Measurements from ENCODE around the gene PTPRJ.
A peak's percentile ranks its signal among the peaks of the same experiment; 100 is the strongest.

Gene PTPRJ

GRCh38 chr11:47997063-47998053, 17.0 kb downstream of the PTPRJ start:
- DNase-seq = no peak

DNA sequence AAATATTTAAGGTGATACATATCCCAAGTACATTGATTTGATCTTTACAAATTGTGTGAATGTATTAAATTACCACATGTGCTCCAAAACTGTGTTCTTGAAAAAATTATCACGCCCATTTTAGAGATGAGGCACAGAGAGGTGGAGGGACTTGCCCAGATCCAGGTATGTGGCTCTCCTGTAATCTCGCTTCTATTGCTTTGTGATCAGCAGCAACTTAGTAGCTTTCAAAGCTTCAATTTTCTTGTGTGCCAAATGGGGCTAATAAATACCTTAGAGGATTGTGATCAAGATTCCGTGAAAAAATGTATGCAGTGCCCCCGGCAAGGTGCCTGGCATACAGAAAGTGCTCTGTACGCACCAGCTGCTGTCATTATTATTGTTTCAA, 18.0 kb downstream of the PTPRJ start:
- no peak for DNase-seq

GRCh38 chr11:47998733-47999359, 18.5 kb downstream of the PTPRJ start:
- DNase-seq = no peak

- no peak for DNase-seq
These were observed 20.1 kb downstream of the PTPRJ start for GRCh38 chr11:48000432-48000831.

DNA sequence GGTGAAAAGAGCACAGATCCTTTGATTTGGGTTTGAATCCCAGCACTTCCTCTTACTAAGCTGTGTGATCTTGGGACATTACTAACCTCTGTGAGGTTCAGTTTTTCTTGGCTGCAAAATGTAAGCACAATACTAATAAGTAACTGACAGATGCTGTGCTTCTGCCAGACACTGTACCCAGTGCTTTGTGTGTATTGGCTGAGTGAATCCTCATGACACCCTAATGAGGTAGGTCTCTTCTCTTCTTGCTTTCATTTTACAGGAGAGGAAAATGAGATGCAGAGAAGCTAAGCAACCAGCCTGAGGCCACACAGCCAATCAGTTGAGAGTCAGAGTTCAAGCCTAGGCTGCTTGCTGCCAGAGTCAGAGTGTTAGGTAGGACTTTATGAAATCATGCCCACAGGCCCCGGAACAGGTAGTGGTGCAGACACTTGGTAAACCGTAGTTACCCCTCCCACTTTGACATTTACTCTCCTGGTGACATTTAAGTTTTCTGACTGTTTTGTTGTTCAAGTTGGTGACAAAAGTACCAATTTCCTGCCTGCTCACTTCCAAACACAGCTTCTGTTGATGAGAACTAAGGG, 21.2 kb downstream of the PTPRJ start:
- peak; percentile 25 to 67 (median 44) for DNase-seq

DNA sequence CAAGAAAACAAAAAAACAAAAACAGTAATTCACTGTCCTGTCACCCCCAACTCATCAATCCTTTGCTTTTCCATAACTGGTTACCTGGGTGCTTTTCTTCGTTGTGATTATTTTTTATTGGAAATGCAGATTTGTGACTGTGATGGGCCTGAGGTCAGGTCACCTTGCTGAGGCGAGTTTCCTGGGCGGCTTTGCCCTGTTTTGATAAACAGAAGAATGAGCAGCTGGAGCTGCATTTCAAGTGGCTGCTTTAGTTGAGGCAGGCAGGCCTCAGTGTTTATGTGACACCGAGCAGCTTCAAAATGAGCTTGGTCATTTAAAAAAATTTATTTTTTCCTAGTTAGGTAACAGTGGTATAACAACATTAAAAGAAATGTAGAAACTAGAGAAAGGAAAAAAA, 22.2 kb downstream of the PTPRJ start:
- DNase-seq = no peak

- no peak for DNase-seq
These were observed 23.6 kb downstream of the PTPRJ start for GRCh38 chr11:48003926-48004325.

- no peak for DNase-seq
These were observed 24.1 kb downstream of the PTPRJ start for GRCh38 chr11:48004456-48004855.

DNA sequence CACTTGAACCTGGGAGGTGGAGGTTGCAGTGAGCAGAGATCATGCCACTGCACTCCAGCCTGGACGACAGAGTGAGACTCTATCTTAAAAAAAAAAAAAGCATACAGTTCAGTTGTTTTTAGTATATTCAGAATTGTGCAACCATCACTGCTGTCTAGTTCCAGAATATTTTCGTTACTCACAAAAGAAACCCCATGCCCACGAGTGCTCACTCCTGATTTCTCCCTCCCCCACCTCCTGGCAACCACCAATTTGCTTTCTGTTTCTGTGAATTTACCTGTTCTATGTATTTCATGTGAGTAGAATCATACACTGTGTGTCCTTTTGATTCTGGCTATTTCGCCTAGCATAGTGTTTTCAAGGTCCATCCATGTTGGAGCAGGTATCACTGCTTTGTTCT, 24.8 kb downstream of the PTPRJ start:
- no peak for DNase-seq

GRCh38 chr11:48005831-48006270, 25.5 kb downstream of the PTPRJ start:
- DNase-seq = no peak

DNA sequence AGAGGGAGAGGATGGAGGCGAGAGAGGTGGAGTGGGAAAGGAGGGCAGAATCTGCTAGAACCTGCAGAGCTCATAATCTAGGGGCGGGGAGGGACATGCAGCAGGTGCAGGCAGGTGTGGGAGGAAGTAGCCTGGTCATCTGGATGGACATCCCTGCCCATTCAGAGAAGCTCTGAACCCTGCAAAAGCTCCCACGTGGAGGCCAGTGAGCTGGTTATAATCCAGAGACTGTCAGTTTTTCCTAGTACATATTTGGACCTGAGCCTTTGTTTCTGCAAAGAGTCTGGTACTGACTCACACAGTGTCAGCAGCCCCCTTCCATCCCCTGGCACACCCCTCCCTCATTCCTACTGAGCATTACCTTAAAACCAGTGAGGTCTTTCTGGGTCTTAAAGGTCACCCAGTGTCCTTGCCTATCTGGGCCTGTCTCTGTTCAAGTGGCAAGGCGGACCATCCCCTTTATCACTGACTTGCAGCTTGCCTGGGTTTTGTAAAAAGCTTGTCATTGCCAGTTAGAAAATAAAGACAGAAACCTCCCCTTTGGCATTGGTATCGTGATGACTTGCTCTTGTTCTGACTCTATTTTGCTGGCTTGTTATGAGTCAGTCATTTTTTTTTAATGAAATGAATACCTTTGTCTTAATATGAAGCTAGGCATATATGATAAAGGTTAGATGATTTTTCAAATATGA, 26.1 kb downstream of the PTPRJ start:
- DNase-seq = no peak

GRCh38 chr11:48007677-48008076, 27.3 kb downstream of the PTPRJ start:
- no peak for DNase-seq

DNA sequence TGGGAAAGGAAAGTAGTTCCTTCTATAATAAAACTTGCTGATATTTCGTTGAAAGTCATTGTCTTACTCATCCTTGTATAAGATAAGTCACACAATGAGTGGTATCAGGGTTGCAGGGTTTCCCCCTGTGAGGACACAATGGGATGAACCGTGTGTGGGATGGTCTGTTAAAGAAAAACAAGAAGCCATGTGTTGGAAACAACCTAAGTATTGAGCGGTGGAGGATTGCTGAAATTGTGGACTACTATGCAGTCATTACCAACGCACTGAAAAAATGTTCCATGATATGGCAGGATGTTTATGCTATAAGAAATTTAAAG, 28.6 kb downstream of the PTPRJ start:
- no peak for DNase-seq

DNA sequence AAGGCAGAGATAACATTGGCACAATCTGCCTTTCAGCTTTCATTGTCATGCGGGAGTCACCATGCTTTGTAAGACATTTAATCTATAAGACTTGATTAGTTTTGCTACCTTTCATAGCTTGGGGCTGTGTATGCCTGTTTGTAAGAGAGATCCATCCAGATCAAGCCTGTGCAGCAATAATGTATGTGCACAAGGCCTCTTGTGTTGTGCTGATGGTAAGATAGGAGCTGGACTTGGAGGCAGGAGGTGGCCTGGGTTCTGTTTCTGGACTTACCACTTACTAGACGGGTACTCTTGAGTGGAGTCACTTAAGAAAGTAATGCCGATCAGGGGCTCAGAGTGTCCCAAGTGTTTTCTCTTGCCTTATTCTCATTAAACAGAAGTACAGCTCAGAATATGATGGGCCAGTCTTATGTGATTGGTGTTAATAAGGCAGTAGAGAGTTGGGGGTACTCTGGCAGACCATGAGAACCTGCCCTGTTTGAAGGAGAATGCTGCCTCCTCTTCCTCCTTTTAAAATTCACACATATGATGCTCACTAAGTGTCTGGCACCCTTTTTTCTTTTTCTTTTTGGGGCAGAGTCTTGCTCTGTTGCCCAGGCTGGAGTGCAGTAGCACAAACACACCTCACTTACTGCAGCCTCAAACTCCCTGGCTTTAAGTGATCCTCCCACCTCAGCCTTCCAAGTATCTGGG, 30.9 kb downstream of the PTPRJ start:
- no peak for DNase-seq

DNA sequence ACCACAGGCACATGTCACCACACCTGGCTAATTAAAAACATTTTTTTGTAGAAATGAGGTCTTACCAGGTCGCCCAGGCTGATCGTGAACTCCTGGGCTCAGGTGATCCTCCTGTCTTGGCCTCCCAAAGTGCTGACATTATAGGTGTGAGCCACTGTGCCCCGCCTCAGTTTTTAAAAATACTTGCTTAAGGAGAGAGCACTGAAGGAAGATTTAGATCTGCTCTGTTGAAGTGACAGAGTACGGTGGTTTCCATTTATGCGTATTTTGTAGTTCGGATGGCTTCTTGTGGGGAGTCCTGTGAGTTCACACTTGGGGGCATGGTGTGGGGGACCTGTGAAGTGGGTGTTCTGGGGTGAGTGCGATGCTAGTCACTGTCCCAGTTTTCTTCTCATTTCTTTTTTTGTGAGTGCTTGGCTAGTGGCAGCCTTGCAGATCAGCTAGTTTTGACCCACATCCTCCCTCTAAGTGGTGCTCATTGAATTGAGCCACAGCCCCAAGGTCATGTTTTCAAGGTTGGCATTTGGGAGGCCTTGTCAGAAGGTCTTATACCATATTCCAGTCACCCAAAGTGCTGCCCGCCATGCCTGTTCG, 31.5 kb downstream of the PTPRJ start:
- DNase-seq = no peak

DNA sequence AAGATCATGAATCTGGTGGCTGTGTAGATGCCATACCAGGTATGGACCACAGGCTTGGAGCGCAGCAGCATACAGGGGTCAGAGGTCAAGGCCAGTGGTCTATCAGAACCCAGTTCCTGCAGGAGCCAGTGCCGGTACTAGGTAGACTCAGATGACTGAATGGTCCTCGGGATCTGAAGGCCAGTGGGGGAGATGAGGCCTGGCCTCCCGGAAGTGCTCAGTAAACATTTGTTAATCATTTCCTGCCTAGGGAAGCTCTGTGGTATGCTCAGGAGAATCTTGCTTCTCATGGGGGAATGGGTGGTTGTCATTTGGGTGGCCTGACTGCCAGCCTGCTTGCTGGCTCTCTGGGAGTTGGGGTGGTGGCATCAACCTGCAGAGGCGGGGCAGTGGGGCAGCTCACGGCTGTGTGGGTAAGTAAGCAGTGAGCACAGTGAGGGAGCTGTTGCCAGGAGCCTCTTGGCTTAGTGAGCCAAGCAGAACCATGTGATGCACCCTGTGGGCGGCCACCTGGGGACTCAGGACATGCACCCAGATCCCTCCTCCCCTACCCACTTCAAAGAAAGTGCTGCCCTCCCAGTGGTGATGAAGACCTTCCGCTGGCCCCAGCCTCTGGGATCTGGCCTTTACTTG, 33.0 kb downstream of the PTPRJ start:
- no peak for DNase-seq

GRCh38 chr11:48014917-48015316, 34.6 kb downstream of the PTPRJ start:
- no peak for DNase-seq

DNA sequence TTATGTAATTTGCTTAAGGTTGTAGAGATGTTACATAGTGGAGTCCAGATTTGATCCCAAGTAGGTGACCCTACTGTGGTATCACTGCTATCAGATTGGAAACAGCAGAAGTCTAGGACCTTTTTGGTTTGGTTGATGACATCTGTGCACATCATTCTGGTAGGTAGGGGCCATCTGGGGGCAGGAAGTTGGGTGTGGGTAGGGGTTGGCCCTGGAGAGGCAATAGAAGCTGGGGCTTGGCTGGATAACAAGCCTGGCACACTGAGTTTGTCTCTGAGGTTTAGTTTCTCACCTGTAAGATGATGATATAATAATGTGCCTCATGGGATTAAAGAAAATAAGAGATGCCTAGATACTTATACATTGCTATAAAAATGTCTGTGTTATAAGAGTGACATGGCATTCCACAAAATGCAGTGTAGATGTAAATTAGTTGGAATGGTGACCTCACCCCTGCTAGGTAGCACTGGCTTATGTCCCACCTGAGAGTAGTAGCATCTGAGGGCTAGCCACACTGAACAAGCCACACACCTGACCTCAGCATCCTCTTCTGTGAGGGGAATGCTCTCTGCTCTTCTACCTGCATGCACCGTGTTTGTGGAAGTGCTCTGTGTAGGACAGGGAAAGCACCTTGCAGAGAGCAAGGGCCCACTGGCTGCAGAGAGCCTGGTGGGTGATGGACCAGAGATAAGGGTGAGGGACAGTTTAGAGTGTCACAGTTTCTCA, 36.9 kb downstream of the PTPRJ start:
- peak in 1 of 4 experiments; percentile 17 for DNase-seq

GRCh38 chr11:48017831-48018527, 37.6 kb downstream of the PTPRJ start:
- no peak for DNase-seq

DNA sequence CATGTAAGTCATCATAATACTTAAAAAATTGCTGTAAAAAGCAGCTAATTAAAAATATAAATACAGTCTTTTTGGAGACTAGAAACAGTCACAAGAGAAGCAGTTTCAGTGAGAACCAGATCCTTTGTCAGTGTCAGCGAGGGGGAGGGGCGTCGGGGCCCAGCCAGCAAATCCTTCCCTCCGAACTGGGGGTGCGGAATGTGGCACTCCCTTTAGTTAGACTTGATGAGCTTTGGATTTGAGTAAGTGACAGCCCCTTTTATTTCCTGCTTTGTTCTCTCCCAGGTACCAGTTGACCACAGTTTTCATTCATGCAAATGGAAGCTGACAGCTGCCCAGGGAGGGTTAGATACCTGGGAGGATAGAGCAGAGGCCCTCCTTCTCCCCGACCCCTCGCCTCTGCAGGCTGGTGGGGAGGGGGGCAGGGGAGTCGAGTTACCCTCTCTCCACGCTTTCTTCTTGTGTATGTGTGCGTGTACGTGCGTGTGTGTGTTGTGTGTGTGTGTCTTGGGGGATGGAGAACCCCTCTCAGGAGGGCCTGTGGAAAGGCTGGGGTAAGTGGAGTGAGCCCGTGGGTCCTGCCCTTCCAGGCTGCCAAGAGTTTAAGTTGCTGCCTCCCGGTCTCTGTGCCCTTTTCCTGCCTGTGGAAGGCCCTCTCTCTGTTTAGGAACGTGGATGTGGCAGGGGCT, 38.3 kb downstream of the PTPRJ start:
- no peak for DNase-seq

Data from activated naive CD4-positive, alpha-beta T cell (primary cell).